ENCODE data around the gene ACP2.

The ACP2 gene

GRCh38 chr11:47239852-47240251 lies 8.8 kb downstream of the ACP2 start:
- H3K27me3 ChIP-seq (ENCODE audit: control insufficient read depth, insufficient read depth, low read length): no peaks in the 10 kb centered on the region
- H3K27ac ChIP-seq (ENCODE audit: low read depth, low read length): no peak overlapping the region
- H3K4me3 ChIP-seq (ENCODE audit: low read depth, low read length): no peak overlapping the region
- peaks cover 76% of the 10 kb centered on the region for H3K36me3 ChIP-seq (ENCODE audit: control insufficient read depth, insufficient read depth, low read length)
- H3K9me3 ChIP-seq (ENCODE audit: control insufficient read depth, insufficient read depth, low read length): no peaks in the 10 kb centered on the region
- no peaks in the 10 kb centered on the region for H3K4me1 ChIP-seq (ENCODE audit: control insufficient read depth, insufficient read depth, low read length)
- no peak overlapping the region for H3K9ac ChIP-seq (ENCODE audit: low read depth, low read length)

- H3K27ac ChIP-seq (ENCODE audit: low read depth, low read length): no peak overlapping the region
- no peak overlapping the region for H3K9ac ChIP-seq (ENCODE audit: low read depth, low read length)
- no peaks in the 10 kb centered on the region for H3K27me3 ChIP-seq (ENCODE audit: control insufficient read depth, insufficient read depth, low read length)
- peaks cover 64% of the 10 kb centered on the region for H3K36me3 ChIP-seq (ENCODE audit: control insufficient read depth, insufficient read depth, low read length)
- no peak overlapping the region for H3K4me3 ChIP-seq (ENCODE audit: low read depth, low read length)
- H3K4me1 ChIP-seq (ENCODE audit: control insufficient read depth, insufficient read depth, low read length): no peaks in the 10 kb centered on the region
- no peaks in the 10 kb centered on the region for H3K9me3 ChIP-seq (ENCODE audit: control insufficient read depth, insufficient read depth, low read length)
Observed at GRCh38 chr11:47236482-47236881, 12.1 kb downstream of the ACP2 start.

GRCh38 chr11:47235163-47235562 lies 13.5 kb downstream of the ACP2 start:
- Histone ChIP-seq H3K27me3 (ENCODE audit: control insufficient read depth, insufficient read depth, low read length) (no peaks in the 10 kb centered on the region), H3K27ac (ENCODE audit: low read depth, low read length) (no peak overlapping the region), H3K9me3 (ENCODE audit: control insufficient read depth, insufficient read depth, low read length) (no peaks in the 10 kb centered on the region), H3K36me3 (ENCODE audit: control insufficient read depth, insufficient read depth, low read length) (peaks cover 61% of the 10 kb centered on the region), H3K4me1 (ENCODE audit: control insufficient read depth, insufficient read depth, low read length) (no peaks in the 10 kb centered on the region), H3K4me3 (ENCODE audit: low read depth, low read length) (no peak overlapping the region), H3K9ac (ENCODE audit: low read depth, low read length) (no peak overlapping the region)

DNA sequence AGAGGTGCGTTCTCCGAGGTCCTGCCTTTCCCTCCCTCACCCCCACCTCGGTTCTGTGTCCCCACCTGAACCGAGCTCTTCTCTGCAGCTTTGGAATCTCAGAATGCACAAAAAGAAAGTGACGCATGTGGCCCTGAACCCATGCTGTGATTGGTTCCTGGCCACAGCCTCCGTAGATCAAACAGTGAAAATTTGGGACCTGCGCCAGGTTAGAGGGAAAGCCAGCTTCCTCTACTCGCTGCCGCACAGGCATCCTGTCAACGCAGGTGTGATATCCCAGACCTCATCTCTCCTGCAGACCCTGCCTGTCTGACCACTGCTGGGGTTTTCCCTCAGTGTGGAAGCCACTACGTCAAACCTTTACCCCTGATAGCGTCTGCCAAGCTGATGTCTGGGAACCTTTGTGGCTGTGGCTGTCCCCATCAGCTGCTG lies 13.9 kb downstream of the ACP2 start:
- Histone ChIP-seq H3K4me1 (ENCODE audit: control insufficient read depth, insufficient read depth, low read length) (no peaks in the 10 kb centered on the region), H3K27me3 (ENCODE audit: control insufficient read depth, insufficient read depth, low read length) (no peaks in the 10 kb centered on the region), H3K9me3 (ENCODE audit: control insufficient read depth, insufficient read depth, low read length) (no peaks in the 10 kb centered on the region), H3K4me3 (ENCODE audit: low read depth, low read length) (no peak overlapping the region), H3K36me3 (ENCODE audit: control insufficient read depth, insufficient read depth, low read length) (peaks cover 60% of the 10 kb centered on the region), H3K27ac (ENCODE audit: low read depth, low read length) (no peak overlapping the region), H3K9ac (ENCODE audit: low read depth, low read length) (no peak overlapping the region)

DNA sequence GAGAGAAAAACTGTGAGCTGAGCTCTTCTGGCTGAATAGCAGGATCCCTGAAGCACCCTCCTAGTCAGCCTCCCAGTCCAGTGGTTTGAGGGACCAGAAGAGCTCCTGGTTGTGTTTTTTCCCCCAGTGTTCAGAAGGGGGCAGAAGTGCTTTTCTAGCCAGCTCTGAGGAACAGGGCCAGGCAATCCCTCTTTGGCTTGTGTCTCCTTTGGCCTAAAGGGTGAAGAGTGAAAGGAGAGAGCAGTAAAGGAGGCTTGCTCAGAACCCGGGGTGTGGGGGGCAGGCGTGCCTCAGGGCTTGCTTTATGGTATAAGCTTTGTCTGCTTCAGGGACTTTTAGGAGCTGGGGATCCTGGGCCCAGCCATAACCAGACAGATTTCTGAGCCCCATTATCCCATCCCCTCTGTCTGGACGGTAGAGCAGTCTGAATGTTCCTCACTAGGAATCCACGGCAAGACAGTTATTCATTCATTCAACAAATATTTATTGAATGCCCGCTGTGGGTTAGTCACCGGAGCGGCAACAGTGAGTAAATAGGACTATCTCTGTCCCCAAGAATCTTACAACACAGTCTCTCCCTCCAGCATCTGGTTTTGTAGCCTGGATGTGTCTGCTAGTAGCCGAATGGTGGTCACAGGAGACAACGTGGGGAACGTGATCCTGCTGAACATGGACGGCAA lies 14.5 kb downstream of the ACP2 start:
- no peak overlapping the region for H3K9ac ChIP-seq (ENCODE audit: low read depth, low read length)
- H3K27me3 ChIP-seq (ENCODE audit: control insufficient read depth, insufficient read depth, low read length): no peaks in the 10 kb centered on the region
- no peaks in the 10 kb centered on the region for H3K4me1 ChIP-seq (ENCODE audit: control insufficient read depth, insufficient read depth, low read length)
- H3K4me3 ChIP-seq (ENCODE audit: low read depth, low read length): no peak overlapping the region
- H3K9me3 ChIP-seq (ENCODE audit: control insufficient read depth, insufficient read depth, low read length): no peaks in the 10 kb centered on the region
- no peak overlapping the region for H3K27ac ChIP-seq (ENCODE audit: low read depth, low read length)
- peaks cover 60% of the 10 kb centered on the region for H3K36me3 ChIP-seq (ENCODE audit: control insufficient read depth, insufficient read depth, low read length)

- Histone ChIP-seq H3K27ac (ENCODE audit: low read depth, low read length) (no peak overlapping the region), H3K36me3 (ENCODE audit: control insufficient read depth, insufficient read depth, low read length) (peaks cover 54% of the 10 kb centered on the region), H3K4me1 (ENCODE audit: control insufficient read depth, insufficient read depth, low read length) (no peaks in the 10 kb centered on the region), H3K9me3 (ENCODE audit: control insufficient read depth, insufficient read depth, low read length) (no peaks in the 10 kb centered on the region), H3K9ac (ENCODE audit: low read depth, low read length) (no peak overlapping the region), H3K27me3 (ENCODE audit: control insufficient read depth, insufficient read depth, low read length) (no peaks in the 10 kb centered on the region), H3K4me3 (ENCODE audit: low read depth, low read length) (no peak overlapping the region)
Observed at GRCh38 chr11:47233051-47233450, 15.6 kb downstream of the ACP2 start.

- Histone ChIP-seq H3K4me1 (ENCODE audit: control insufficient read depth, insufficient read depth, low read length) (no peaks in the 10 kb centered on the region), H3K9ac (ENCODE audit: low read depth, low read length) (no peak overlapping the region), H3K27ac (ENCODE audit: low read depth, low read length) (no peak overlapping the region), H3K36me3 (ENCODE audit: control insufficient read depth, insufficient read depth, low read length) (peaks cover 45% of the 10 kb centered on the region), H3K4me3 (ENCODE audit: low read depth, low read length) (no peak overlapping the region), H3K9me3 (ENCODE audit: control insufficient read depth, insufficient read depth, low read length) (no peaks in the 10 kb centered on the region), H3K27me3 (ENCODE audit: control insufficient read depth, insufficient read depth, low read length) (no peaks in the 10 kb centered on the region)
Observed at GRCh38 chr11:47229161-47229560, 19.5 kb downstream of the ACP2 start.

DNA sequence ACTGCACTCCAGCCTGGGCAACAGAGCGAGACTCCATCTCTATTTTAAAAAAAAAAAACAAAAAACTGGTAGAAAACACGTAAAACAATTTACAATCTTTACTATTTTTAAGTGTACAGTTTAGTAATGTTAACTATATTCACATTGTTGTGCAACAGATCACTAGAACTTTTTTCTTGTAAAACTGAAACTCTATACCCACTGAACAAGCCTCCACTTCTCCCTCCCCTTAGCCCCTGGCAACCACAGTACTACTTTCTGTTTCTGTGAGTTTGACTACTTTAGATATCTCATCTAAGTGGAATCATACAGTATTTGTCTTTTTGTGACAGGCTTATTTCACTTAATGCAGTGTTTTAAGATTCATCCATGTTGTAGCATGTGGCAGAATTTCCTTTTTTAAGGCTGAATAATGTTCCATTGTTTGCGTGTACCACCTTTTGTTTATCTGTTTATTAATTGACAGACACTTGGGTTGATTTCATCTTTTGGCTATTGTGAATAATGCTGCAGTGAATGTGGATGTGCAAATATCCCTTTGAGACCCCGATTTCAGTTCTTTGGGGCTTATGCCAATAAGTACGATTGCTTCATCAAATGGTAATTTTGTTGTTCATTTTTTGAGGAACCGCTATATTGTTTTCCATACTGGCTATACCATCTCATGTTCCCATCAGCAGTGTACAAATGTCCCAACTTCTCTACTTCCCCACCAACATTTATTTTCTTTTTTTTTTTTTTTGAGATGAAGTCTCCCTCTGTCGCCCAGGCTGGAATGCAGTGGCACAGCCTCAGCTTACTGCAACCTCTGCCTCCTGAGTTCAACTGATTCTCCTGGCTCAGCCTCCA lies 22.8 kb downstream of the ACP2 start:
- Histone ChIP-seq H3K36me3 (ENCODE audit: control insufficient read depth, insufficient read depth, low read length) (peaks cover 58% of the 10 kb centered on the region), H3K9ac (ENCODE audit: low read depth, low read length) (no peak overlapping the region), H3K4me3 (ENCODE audit: low read depth, low read length) (no peak overlapping the region), H3K27ac (ENCODE audit: low read depth, low read length) (no peak overlapping the region), H3K27me3 (ENCODE audit: control insufficient read depth, insufficient read depth, low read length) (no peaks in the 10 kb centered on the region), H3K4me1 (ENCODE audit: control insufficient read depth, insufficient read depth, low read length) (no peaks in the 10 kb centered on the region), H3K9me3 (ENCODE audit: control insufficient read depth, insufficient read depth, low read length) (no peaks in the 10 kb centered on the region)

- Histone ChIP-seq H3K4me1 (ENCODE audit: control insufficient read depth, insufficient read depth, low read length) (no peaks in the 10 kb centered on the region), H3K9ac (ENCODE audit: low read depth, low read length) (no peak overlapping the region), H3K27ac (ENCODE audit: low read depth, low read length) (no peak overlapping the region), H3K36me3 (ENCODE audit: control insufficient read depth, insufficient read depth, low read length) (peaks cover 59% of the 10 kb centered on the region), H3K9me3 (ENCODE audit: control insufficient read depth, insufficient read depth, low read length) (no peaks in the 10 kb centered on the region), H3K27me3 (ENCODE audit: control insufficient read depth, insufficient read depth, low read length) (no peaks in the 10 kb centered on the region), H3K4me3 (ENCODE audit: low read depth, low read length) (no peak overlapping the region)
Observed at GRCh38 chr11:47222696-47223095, 25.9 kb downstream of the ACP2 start.

GRCh38 chr11:47220401-47220821 lies 28.2 kb downstream of the ACP2 start:
- peaks cover 40% of the 10 kb centered on the region for H3K36me3 ChIP-seq (ENCODE audit: control insufficient read depth, insufficient read depth, low read length)
- H3K4me1 ChIP-seq (ENCODE audit: control insufficient read depth, insufficient read depth, low read length): peaks cover 12% of the 10 kb centered on the region
- no peak overlapping the region for H3K4me3 ChIP-seq (ENCODE audit: low read depth, low read length)
- H3K27ac ChIP-seq (ENCODE audit: low read depth, low read length): no peak overlapping the region
- no peak overlapping the region for H3K9ac ChIP-seq (ENCODE audit: low read depth, low read length)
- H3K9me3 ChIP-seq (ENCODE audit: control insufficient read depth, insufficient read depth, low read length): no peaks in the 10 kb centered on the region
- no peaks in the 10 kb centered on the region for H3K27me3 ChIP-seq (ENCODE audit: control insufficient read depth, insufficient read depth, low read length)

GRCh38 chr11:47216121-47216798 lies 32.4 kb downstream of the ACP2 start:
- Histone ChIP-seq H3K27ac (ENCODE audit: low read depth, low read length) (no peak overlapping the region), H3K36me3 (ENCODE audit: control insufficient read depth, insufficient read depth, low read length) (peaks cover 17% of the 10 kb centered on the region), H3K9ac (ENCODE audit: low read depth, low read length) (0 out of 2 replicates have a peak overlapping the region, but pooled peaks have one; percentile 96)

More at GRCh38 chr11:47216121-47216798, 32.4 kb downstream of the ACP2 start:
- peaks cover 12% of the 10 kb centered on the region for H3K4me1 ChIP-seq (ENCODE audit: control insufficient read depth, insufficient read depth, low read length)
- no peaks in the 10 kb centered on the region for H3K9me3 ChIP-seq (ENCODE audit: control insufficient read depth, insufficient read depth, low read length)
- no peaks in the 10 kb centered on the region for H3K27me3 ChIP-seq (ENCODE audit: control insufficient read depth, insufficient read depth, low read length)
- H3K4me3 ChIP-seq (ENCODE audit: low read depth, low read length): peak overlapping the region; percentile 65
